ENCODE measurements around the gene SEC14L5. TPM values are rescaled to one million over a fixed set of nuclear protein-coding genes. Genes with fewer than 3 reads are reported as not detected.

The SEC14L5 gene
- total RNA-seq, 2 experiments from 2014 or later: not detected

GRCh38 chr16:4982056-4982867 is 24.1 kb downstream of the SEC14L5 start:
- peaks cover 9% of the 10 kb centered on the region for H3K27me3 Mint-ChIP-seq (ENCODE audit: low read depth)
- H3K36me3 Mint-ChIP-seq (ENCODE audit: low read depth): no peaks in the 10 kb centered on the region
- no peak overlapping the region for H3K27ac Mint-ChIP-seq
- H3K4me3 Mint-ChIP-seq: no peak overlapping the region
- CTCF ChIA-PET: no interaction called here
- intact Hi-C loops (cut with micrococcal nuclease): no loop called here
- no peaks in the 10 kb centered on the region for H3K4me1 Mint-ChIP-seq (ENCODE audit: low read depth)
- DNase-seq: no peak
- no peaks in the 10 kb centered on the region for H3K9me3 Mint-ChIP-seq

GRCh38 chr16:4984174-4984990 is 26.3 kb downstream of the SEC14L5 start:
- H3K27me3 Mint-ChIP-seq (ENCODE audit: low read depth): peaks cover 25% of the 10 kb centered on the region
- no peak for DNase-seq
- intact Hi-C loops (cut with micrococcal nuclease): no loop called here
- CTCF ChIA-PET: no interaction called here
- H3K27ac Mint-ChIP-seq: no peak overlapping the region
- no peaks in the 10 kb centered on the region for H3K9me3 Mint-ChIP-seq
- no peaks in the 10 kb centered on the region for H3K4me1 Mint-ChIP-seq (ENCODE audit: low read depth)
- H3K4me3 Mint-ChIP-seq: no peak overlapping the region
- no peaks in the 10 kb centered on the region for H3K36me3 Mint-ChIP-seq (ENCODE audit: low read depth)

- Mint-ChIP-seq H3K36me3 (ENCODE audit: low read depth) (no peaks in the 10 kb centered on the region), H3K4me1 (ENCODE audit: low read depth) (no peaks in the 10 kb centered on the region), H3K4me3 (no peak overlapping the region), H3K9me3 (no peaks in the 10 kb centered on the region), H3K27ac (no peak overlapping the region), H3K27me3 (ENCODE audit: low read depth) (peaks cover 35% of the 10 kb centered on the region)
- CTCF ChIA-PET: no interaction called here
- intact Hi-C loops (cut with micrococcal nuclease): no loop called here
- no peak for DNase-seq
These were observed 29.1 kb downstream of the SEC14L5 start for GRCh38 chr16:4987250-4987579.

GRCh38 chr16:4987580-4988374 is 29.6 kb downstream of the SEC14L5 start:
- H3K4me1 Mint-ChIP-seq (ENCODE audit: low read depth): no peaks in the 10 kb centered on the region
- no peak overlapping the region for H3K4me3 Mint-ChIP-seq
- no peaks in the 10 kb centered on the region for H3K36me3 Mint-ChIP-seq (ENCODE audit: low read depth)
- no peaks in the 10 kb centered on the region for H3K9me3 Mint-ChIP-seq
- peaks cover 35% of the 10 kb centered on the region for H3K27me3 Mint-ChIP-seq (ENCODE audit: low read depth)
- H3K27ac Mint-ChIP-seq: no peak overlapping the region
- CTCF ChIA-PET: no interaction called here
- no peak for DNase-seq
- intact Hi-C loops (cut with micrococcal nuclease): no loop called here

GRCh38 chr16:4988647-4989046 is 30.5 kb downstream of the SEC14L5 start:
- intact Hi-C loops (cut with micrococcal nuclease): no loop called here
- H3K36me3 Mint-ChIP-seq (ENCODE audit: low read depth): no peaks in the 10 kb centered on the region
- H3K27ac Mint-ChIP-seq: no peak overlapping the region
- peaks cover 35% of the 10 kb centered on the region for H3K27me3 Mint-ChIP-seq (ENCODE audit: low read depth)
- no peak for DNase-seq
- H3K4me3 Mint-ChIP-seq: no peak overlapping the region
- no peaks in the 10 kb centered on the region for H3K4me1 Mint-ChIP-seq (ENCODE audit: low read depth)
- no peaks in the 10 kb centered on the region for H3K9me3 Mint-ChIP-seq
- CTCF ChIA-PET: no interaction called here

GRCh38 chr16:4989391-4990006 is 31.4 kb downstream of the SEC14L5 start:
- intact Hi-C loops (cut with micrococcal nuclease): no loop called here
- no peak for DNase-seq
- Mint-ChIP-seq H3K9me3 (no peaks in the 10 kb centered on the region), H3K4me1 (ENCODE audit: low read depth) (no peaks in the 10 kb centered on the region), H3K36me3 (ENCODE audit: low read depth) (no peaks in the 10 kb centered on the region), H3K27me3 (ENCODE audit: low read depth) (peaks cover 35% of the 10 kb centered on the region), H3K4me3 (no peak overlapping the region), H3K27ac (no peak overlapping the region)
- CTCF ChIA-PET: no interaction called here

GRCh38 chr16:4990415-4990814 is 32.3 kb downstream of the SEC14L5 start:
- Mint-ChIP-seq H3K27me3 (ENCODE audit: low read depth) (peaks cover 35% of the 10 kb centered on the region), H3K27ac (no peak overlapping the region), H3K9me3 (no peaks in the 10 kb centered on the region), H3K4me1 (ENCODE audit: low read depth) (no peaks in the 10 kb centered on the region), H3K4me3 (no peak overlapping the region), H3K36me3 (ENCODE audit: low read depth) (no peaks in the 10 kb centered on the region)
- DNase-seq: no peak
- CTCF ChIA-PET: no interaction called here
- intact Hi-C loops (cut with micrococcal nuclease): no loop called here

DNA sequence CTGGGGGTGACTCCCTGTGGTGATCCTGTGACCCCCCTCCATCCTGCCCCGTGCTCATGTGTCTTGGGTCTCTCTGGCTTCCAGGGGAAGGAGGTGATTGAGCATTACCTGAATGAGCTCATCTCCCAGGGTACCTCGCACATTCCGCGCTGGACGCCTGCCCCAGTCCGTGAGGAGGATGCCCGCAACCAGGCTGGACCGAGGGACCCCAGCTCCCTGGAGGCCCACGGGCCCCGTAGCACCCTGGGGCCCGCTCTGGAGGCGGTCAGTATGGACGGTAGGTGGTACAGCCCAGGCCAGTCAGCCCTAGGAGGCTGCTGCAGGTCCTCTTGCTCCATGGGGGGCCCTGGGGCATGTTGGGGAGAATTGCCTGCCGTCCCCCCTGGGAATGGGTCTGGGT is 33.6 kb downstream of the SEC14L5 start:
- intact Hi-C loops (cut with micrococcal nuclease): no loop called here
- no peak for DNase-seq
- Mint-ChIP-seq H3K27ac (no peak overlapping the region), H3K36me3 (ENCODE audit: low read depth) (no peaks in the 10 kb centered on the region), H3K9me3 (no peaks in the 10 kb centered on the region), H3K27me3 (ENCODE audit: low read depth) (peaks cover 38% of the 10 kb centered on the region), H3K4me3 (no peak overlapping the region), H3K4me1 (ENCODE audit: low read depth) (no peaks in the 10 kb centered on the region)
- CTCF ChIA-PET: no interaction called here

DNA sequence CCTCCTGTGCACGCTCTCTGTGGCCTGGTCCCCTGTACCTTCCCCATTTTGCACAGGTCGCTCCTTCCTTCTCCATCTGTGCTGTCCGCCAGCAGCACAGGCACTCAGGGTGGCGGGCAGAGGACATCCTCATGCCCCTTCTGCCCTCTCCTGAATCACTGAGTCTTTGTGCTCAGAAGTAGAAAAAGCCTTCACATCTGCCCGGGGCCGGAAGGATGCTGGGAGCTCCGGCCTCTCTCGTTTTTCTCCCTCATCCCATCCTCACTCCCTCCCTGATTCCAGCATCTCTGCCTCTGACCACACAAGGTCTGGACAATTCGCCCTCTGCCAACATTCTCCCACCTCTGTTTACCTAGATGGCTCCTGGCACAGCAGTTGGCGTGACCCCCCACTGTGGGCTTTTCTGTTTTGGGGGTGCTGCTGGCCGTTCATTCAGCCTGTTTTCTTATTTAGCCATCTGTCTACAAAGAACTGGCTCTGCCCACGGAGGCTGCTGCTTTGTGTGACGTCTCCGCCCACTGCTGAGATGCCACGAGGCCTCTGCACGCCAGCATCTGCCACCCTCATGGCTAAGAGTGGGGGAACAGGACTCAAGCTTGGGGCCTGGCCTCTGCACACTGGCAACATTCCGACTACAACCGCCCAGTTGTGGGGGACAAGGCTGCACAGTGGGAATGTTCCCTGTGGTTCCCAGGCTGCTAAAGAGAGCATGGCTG is 36.7 kb downstream of the SEC14L5 start:
- no peak overlapping the region for H3K27ac Mint-ChIP-seq
- no peak for DNase-seq
- intact Hi-C loops (cut with micrococcal nuclease): no loop called here
- H3K4me1 Mint-ChIP-seq (ENCODE audit: low read depth): no peaks in the 10 kb centered on the region
- CTCF ChIA-PET: no interaction called here
- H3K4me3 Mint-ChIP-seq: no peak overlapping the region
- peaks cover 20% of the 10 kb centered on the region for H3K27me3 Mint-ChIP-seq (ENCODE audit: low read depth)
- no peaks in the 10 kb centered on the region for H3K9me3 Mint-ChIP-seq
- no peaks in the 10 kb centered on the region for H3K36me3 Mint-ChIP-seq (ENCODE audit: low read depth)

- no peak for DNase-seq
- intact Hi-C loops (cut with micrococcal nuclease): no loop called here
- Mint-ChIP-seq H3K27me3 (ENCODE audit: low read depth) (peaks cover 13% of the 10 kb centered on the region), H3K4me3 (no peak overlapping the region), H3K9me3 (no peaks in the 10 kb centered on the region), H3K27ac (no peak overlapping the region), H3K4me1 (ENCODE audit: low read depth) (no peaks in the 10 kb centered on the region), H3K36me3 (ENCODE audit: low read depth) (no peaks in the 10 kb centered on the region)
- CTCF ChIA-PET: no interaction called here
These were observed 42.5 kb downstream of the SEC14L5 start for GRCh38 chr16:5000573-5001001.

- CTCF ChIA-PET: interaction anchor here (0.6 kb wide), 1 partner anchor 43 kb away, joined by 3 read pairs; no protein-coding TSS in a partner anchor
- no peaks in the 10 kb centered on the region for H3K36me3 Mint-ChIP-seq (ENCODE audit: low read depth)
- H3K4me1 Mint-ChIP-seq (ENCODE audit: low read depth): no peaks in the 10 kb centered on the region
- H3K4me3 Mint-ChIP-seq: no peak overlapping the region
- peaks cover 8% of the 10 kb centered on the region for H3K27me3 Mint-ChIP-seq (ENCODE audit: low read depth)
- H3K27ac Mint-ChIP-seq: no peak overlapping the region
- intact Hi-C loops (cut with micrococcal nuclease): no loop called here
- no peaks in the 10 kb centered on the region for H3K9me3 Mint-ChIP-seq
- DNase-seq: no peak
These were observed 43.4 kb downstream of the SEC14L5 start for GRCh38 chr16:5001571-5001970.

GRCh38 chr16:5001986-5002385 is 43.9 kb downstream of the SEC14L5 start:
- Mint-ChIP-seq H3K36me3 (ENCODE audit: low read depth) (no peaks in the 10 kb centered on the region), H3K4me1 (ENCODE audit: low read depth) (no peaks in the 10 kb centered on the region), H3K9me3 (no peaks in the 10 kb centered on the region), H3K27me3 (ENCODE audit: low read depth) (peaks cover 5% of the 10 kb centered on the region), H3K27ac (no peak overlapping the region), H3K4me3 (no peak overlapping the region)
- no peak for DNase-seq
- CTCF ChIA-PET: interaction anchor here (0.6 kb wide), 2 partner anchors 26 to 43 kb away, joined by 3 read pairs; no protein-coding TSS in a partner anchor
- intact Hi-C loops (cut with micrococcal nuclease): no loop called here

Measured in activated naive CD4-positive, alpha-beta T cell treated with anti-CD3 and anti-CD28 coated beads for 36 hours (primary cell).